WTC11 (cell line): ENCODE results near the gene ZNF236. TPM values are rescaled to one million over a fixed set of nuclear protein-coding genes. Genes with fewer than 3 reads are reported as not detected.

Source experiments
- ATAC-seq: fragments of 200-7000 bp; cut with Tn5 transposase; 2 replicates; pipeline ENCODE4 v1.10.0; 2021; ENCODE audit warnings: mild to moderate bottlenecking, moderate library complexity
- CTCF ChIA-PET: fragments of 300-600 bp; sonication (Branson Sonifier 250); formaldehyde crosslinking; loops from one replicate; lab custom pipeline; 2021; ENCODE audit warnings: antibody characterized with exemption; lab: Charles Lee
- POLR2A ChIA-PET: fragments of 350-600 bp; sonication (Branson Sonifier 250); formaldehyde crosslinking; loops from one replicate; lab custom pipeline; 2021; ENCODE audit warnings: antibody characterized with exemption; lab: Charles Lee
- DNase-seq: peaks from one replicate; pipeline ENCODE4 v3.0.0; 2021; ENCODE audit warnings: low spot score
- H3K27ac Mint-ChIP-seq: 2 replicates; pipeline ENCODE4 v1.8.0; 2021; ENCODE audit warnings: mixed read lengths
- H3K27me3 Mint-ChIP-seq: 2 replicates; pipeline ENCODE4 v1.8.0; 2021; ENCODE audit warnings: low read depth, mild to moderate bottlenecking, moderate library complexity, mixed read lengths
- H3K36me3 Mint-ChIP-seq: 2 replicates; pipeline ENCODE4 v1.8.0; 2021; ENCODE audit warnings: mixed read lengths
- H3K4me1 Mint-ChIP-seq: 2 replicates; pipeline ENCODE4 v1.8.0; 2022; ENCODE audit warnings: mixed read lengths
- H3K4me3 Mint-ChIP-seq: 2 replicates; pipeline ENCODE4 v1.8.0; 2021; ENCODE audit warnings: mild to moderate bottlenecking, moderate library complexity, mixed read lengths
- H3K9me3 Mint-ChIP-seq: 2 replicates; pipeline ENCODE4 v1.8.0; 2021; ENCODE audit warnings: mixed read lengths
- CREM ChIP-seq: sonication (generic); formaldehyde crosslinking; IDR thresholded peaks from 2 replicates; pipeline ENCODE4 v1.8.1; 2022; ENCODE audit warnings: mild to moderate bottlenecking, missing genetic modification reagents, moderate library complexity
- ELF4 ChIP-seq: sonication (generic); formaldehyde crosslinking; IDR thresholded peaks from 2 replicates; pipeline ENCODE4 v1.8.1; 2022; ENCODE audit warnings: low read depth, mild to moderate bottlenecking, moderate library complexity, missing genetic modification reagents
- EMX1 ChIP-seq: fragments of 250-450 bp; sonication (Bioruptor Pico); IDR thresholded peaks from 2 replicates; pipeline ENCODE4 v1.8.0; 2021; ENCODE audit warnings: mild to moderate bottlenecking
- ETV6 ChIP-seq: sonication (generic); formaldehyde crosslinking; IDR thresholded peaks from 2 replicates; pipeline ENCODE4 v1.8.1; 2022; ENCODE audit warnings: mild to moderate bottlenecking, missing genetic modification reagents
- FOXP1 ChIP-seq: sonication (generic); formaldehyde crosslinking; IDR thresholded peaks from 2 replicates; pipeline ENCODE4 v1.8.0; 2022; ENCODE audit warnings: missing genetic modification reagents, mild to moderate bottlenecking, moderate library complexity, borderline replicate concordance
- GABPB1 ChIP-seq: sonication (generic); formaldehyde crosslinking; IDR thresholded peaks from 2 replicates; pipeline ENCODE4 v1.8.1; 2023; ENCODE audit warnings: mild to moderate bottlenecking, missing genetic modification reagents
- KAT7 ChIP-seq: sonication (generic); formaldehyde crosslinking; IDR thresholded peaks from 2 replicates; pipeline ENCODE4 v1.8.1; 2023; ENCODE audit warnings: missing genetic modification reagents, mild to moderate bottlenecking, borderline replicate concordance
- MYBL2 ChIP-seq: sonication (generic); formaldehyde crosslinking; IDR thresholded peaks from 2 replicates; pipeline ENCODE4 v1.8.1; 2023; ENCODE audit warnings: mild to moderate bottlenecking, moderate library complexity, missing genetic modification reagents
- NFE2L1 ChIP-seq: sonication (generic); formaldehyde crosslinking; IDR thresholded peaks from 2 replicates; pipeline ENCODE4 v1.8.1; 2023; ENCODE audit warnings: missing genetic modification reagents
- NR1H2 ChIP-seq: sonication (generic); formaldehyde crosslinking; IDR thresholded peaks from 2 replicates; pipeline ENCODE4 v1.9.0; 2021; ENCODE audit warnings: mild to moderate bottlenecking, moderate library complexity, missing genetic modification reagents
- NR2C2 ChIP-seq: sonication (generic); formaldehyde crosslinking; IDR thresholded peaks from 2 replicates; pipeline ENCODE4 v1.8.0; 2022; ENCODE audit warnings: mild to moderate bottlenecking, missing genetic modification reagents
- SOX15 ChIP-seq: fragments of 250-450 bp; sonication (Bioruptor Pico); IDR thresholded peaks from 2 replicates; pipeline ENCODE4 v1.9.0; 2021; ENCODE audit warnings: mild to moderate bottlenecking
- total RNA-seq: library from RNA; stranded (reverse); gene quantifications from 3 replicates; pipeline ENCODE4 v1.2.3, GENCODE V29; 2021
- TF ChIP-seq, protein P1 (sequence below): sonication (generic); formaldehyde crosslinking; IDR thresholded peaks from 2 replicates; pipeline ENCODE4 v1.8.1; 2022; ENCODE audit warnings: low read depth, mild to moderate bottlenecking, moderate library complexity, missing genetic modification reagents, borderline replicate concordance
- TF ChIP-seq, protein P2 (sequence below): sonication (generic); formaldehyde crosslinking; IDR thresholded peaks from 2 replicates; pipeline ENCODE4 v1.8.0; 2023; ENCODE audit warnings: missing genetic modification reagents
- TF ChIP-seq, protein P3 (sequence below): sonication (generic); formaldehyde crosslinking; IDR thresholded peaks from 2 replicates; pipeline ENCODE4 v1.8.1; 2023; ENCODE audit warnings: mild to moderate bottlenecking, moderate library complexity, missing genetic modification reagents
- TF ChIP-seq, protein P4 (sequence below): fragments of 250-450 bp; sonication (Bioruptor Pico); IDR thresholded peaks from 2 replicates; pipeline ENCODE4 v2.1.2; 2022; ENCODE audit warnings: mild to moderate bottlenecking, moderate library complexity
- TF ChIP-seq, protein P5 (sequence below): fragments of 250-450 bp; sonication (Bioruptor Pico); IDR thresholded peaks from 2 replicates; pipeline ENCODE4 v1.8.0; 2021; ENCODE audit warnings: mild to moderate bottlenecking
- TF ChIP-seq, protein P6 (sequence below): sonication (generic); formaldehyde crosslinking; conservative IDR thresholded peaks from 2 replicates; pipeline ENCODE4 v1.8.1; 2023; ENCODE audit warnings: mild to moderate bottlenecking, low read depth, missing genetic modification reagents, moderate library complexity
- TF ChIP-seq, protein P7 (sequence below): sonication (generic); formaldehyde crosslinking; IDR thresholded peaks from 2 replicates; pipeline ENCODE4 v1.8.1; 2023; ENCODE audit warnings: mild to moderate bottlenecking, missing genetic modification reagents
- TF ChIP-seq, protein P8 (sequence below): fragments of 250-450 bp; sonication (Bioruptor Pico); IDR thresholded peaks from 2 replicates; pipeline ENCODE4 v1.9.0; 2021; ENCODE audit warnings: moderate library complexity, mild to moderate bottlenecking, inconsistent platforms, borderline replicate concordance
- TF ChIP-seq, protein P9 (sequence below): sonication (generic); formaldehyde crosslinking; IDR thresholded peaks from 2 replicates; pipeline ENCODE4 v1.8.1; 2023; ENCODE audit warnings: mild to moderate bottlenecking, missing genetic modification reagents, moderate library complexity
- TF ChIP-seq, protein P10 (sequence below): sonication (generic); formaldehyde crosslinking; IDR thresholded peaks from 2 replicates; pipeline ENCODE4 v1.8.1; 2022; ENCODE audit warnings: low read depth, missing genetic modification reagents, borderline replicate concordance
- TF ChIP-seq, protein P11 (sequence below): fragments of 250-450 bp; sonication (Bioruptor Pico); IDR thresholded peaks from 2 replicates; pipeline ENCODE4 v1.9.0; 2021; ENCODE audit warnings: mild to moderate bottlenecking

The ZNF236 gene
- total RNA-seq, 1 experiment from 2014 or later = 19.9 TPM

DNA sequence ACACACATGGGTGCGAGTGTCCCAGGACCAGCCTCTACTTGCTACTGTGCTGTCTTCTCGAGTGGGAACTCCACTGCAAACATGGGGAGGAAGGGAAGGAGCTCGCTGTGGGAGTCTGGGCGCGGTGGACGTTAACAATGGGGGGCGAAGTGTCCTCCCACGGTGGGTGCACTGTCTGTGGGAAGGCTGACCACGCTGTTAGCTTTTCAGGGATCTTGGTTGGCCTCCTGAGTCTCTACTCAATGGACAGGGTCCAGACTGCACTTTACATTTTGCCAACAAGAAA is 163.5 kb downstream of the ZNF236 start (continued):
- TF ChIP-seq, protein P1, sequence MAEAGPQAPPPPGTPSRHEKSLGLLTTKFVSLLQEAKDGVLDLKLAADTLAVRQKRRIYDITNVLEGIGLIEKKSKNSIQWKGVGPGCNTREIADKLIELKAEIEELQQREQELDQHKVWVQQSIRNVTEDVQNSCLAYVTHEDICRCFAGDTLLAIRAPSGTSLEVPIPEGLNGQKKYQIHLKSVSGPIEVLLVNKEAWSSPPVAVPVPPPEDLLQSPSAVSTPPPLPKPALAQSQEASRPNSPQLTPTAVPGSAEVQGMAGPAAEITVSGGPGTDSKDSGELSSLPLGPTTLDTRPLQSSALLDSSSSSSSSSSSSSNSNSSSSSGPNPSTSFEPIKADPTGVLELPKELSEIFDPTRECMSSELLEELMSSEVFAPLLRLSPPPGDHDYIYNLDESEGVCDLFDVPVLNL (CRISPR knock-in tag) = no peak
- TF ChIP-seq CREM = no peak
- TF ChIP-seq, protein P2, sequence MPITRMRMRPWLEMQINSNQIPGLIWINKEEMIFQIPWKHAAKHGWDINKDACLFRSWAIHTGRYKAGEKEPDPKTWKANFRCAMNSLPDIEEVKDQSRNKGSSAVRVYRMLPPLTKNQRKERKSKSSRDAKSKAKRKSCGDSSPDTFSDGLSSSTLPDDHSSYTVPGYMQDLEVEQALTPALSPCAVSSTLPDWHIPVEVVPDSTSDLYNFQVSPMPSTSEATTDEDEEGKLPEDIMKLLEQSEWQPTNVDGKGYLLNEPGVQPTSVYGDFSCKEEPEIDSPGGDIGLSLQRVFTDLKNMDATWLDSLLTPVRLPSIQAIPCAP (CRISPR knock-in tag) = no peak
- TF ChIP-seq NR1H2 (CRISPR knock-in tag) = no peak
- TF ChIP-seq, protein P3, sequence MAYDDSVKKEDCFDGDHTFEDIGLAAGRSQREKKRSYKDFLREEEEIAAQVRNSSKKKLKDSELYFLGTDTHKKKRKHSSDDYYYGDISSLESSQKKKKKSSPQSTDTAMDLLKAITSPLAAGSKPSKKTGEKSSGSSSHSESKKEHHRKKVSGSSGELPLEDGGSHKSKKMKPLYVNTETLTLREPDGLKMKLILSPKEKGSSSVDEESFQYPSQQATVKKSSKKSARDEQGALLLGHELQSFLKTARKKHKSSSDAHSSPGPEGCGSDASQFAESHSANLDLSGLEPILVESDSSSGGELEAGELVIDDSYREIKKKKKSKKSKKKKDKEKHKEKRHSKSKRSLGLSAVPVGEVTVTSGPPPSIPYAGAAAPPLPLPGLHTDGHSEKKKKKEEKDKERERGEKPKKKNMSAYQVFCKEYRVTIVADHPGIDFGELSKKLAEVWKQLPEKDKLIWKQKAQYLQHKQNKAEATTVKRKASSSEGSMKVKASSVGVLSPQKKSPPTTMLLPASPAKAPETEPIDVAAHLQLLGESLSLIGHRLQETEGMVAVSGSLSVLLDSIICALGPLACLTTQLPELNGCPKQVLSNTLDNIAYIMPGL (CRISPR knock-in tag) = no peak

DNA sequence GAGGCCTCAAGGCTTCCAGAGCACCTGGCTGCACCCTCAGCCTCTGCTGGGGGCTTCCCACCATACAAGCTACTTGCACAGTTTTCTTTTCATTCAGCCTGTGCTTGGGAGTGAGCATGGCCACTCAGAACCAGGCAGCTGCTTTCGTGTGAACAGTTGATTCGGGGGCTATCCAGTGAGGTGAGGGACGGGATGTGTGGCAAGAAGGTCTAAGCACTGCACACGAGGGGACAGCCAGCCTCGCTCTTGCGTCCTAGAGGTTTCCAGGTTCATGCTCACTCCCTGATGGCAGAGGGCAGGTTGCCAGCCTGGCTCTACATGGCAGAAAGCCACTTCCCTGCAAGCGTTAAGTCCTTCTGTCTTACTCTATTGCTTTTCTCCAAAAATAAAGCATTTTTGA is 164.0 kb downstream of the ZNF236 start:
- H3K4me3 Mint-ChIP-seq = no peak overlapping the region
- H3K4me1 Mint-ChIP-seq = peaks cover 33% of the 10 kb centered on the region
- H3K27ac Mint-ChIP-seq = no peak overlapping the region
- POLR2A ChIA-PET = no interaction called here
- no peaks in the 10 kb centered on the region; the same call in 1 of the 2 replicates for H3K27me3 Mint-ChIP-seq
- ATAC-seq = no peak
- no peaks in the 10 kb centered on the region for H3K9me3 Mint-ChIP-seq
- H3K36me3 Mint-ChIP-seq = no peaks in the 10 kb centered on the region
- CTCF ChIA-PET = interaction anchor here (0.7 to 7.0 kb wide), 4 partner anchors 13 to 112 kb away, joined by 3 to 67 read pairs (median 4); no protein-coding TSS in a partner anchor
- no peak for DNase-seq
- TF ChIP-seq, protein P4, sequence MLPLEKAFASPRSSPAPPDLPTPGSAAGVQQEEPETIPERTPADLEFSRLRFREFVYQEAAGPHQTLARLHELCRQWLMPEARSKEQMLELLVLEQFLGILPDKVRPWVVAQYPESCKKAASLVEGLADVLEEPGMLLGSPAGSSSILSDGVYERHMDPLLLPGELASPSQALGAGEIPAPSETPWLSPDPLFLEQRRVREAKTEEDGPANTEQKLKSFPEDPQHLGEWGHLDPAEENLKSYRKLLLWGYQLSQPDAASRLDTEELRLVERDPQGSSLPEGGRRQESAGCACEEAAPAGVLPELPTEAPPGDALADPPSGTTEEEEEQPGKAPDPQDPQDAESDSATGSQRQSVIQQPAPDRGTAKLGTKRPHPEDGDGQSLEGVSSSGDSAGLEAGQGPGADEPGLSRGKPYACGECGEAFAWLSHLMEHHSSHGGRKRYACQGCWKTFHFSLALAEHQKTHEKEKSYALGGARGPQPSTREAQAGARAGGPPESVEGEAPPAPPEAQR (CRISPR knock-in tag) = no peak
- no peak for TF ChIP-seq ELF4
- TF ChIP-seq, protein P5, sequence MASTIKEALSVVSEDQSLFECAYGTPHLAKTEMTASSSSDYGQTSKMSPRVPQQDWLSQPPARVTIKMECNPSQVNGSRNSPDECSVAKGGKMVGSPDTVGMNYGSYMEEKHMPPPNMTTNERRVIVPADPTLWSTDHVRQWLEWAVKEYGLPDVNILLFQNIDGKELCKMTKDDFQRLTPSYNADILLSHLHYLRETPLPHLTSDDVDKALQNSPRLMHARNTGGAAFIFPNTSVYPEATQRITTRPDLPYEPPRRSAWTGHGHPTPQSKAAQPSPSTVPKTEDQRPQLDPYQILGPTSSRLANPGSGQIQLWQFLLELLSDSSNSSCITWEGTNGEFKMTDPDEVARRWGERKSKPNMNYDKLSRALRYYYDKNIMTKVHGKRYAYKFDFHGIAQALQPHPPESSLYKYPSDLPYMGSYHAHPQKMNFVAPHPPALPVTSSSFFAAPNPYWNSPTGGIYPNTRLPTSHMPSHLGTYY (CRISPR knock-in tag) = no peak
- TF ChIP-seq KAT7 = no peak
- no peak for TF ChIP-seq NFE2L1 (CRISPR knock-in tag)
- TF ChIP-seq, protein P6, sequence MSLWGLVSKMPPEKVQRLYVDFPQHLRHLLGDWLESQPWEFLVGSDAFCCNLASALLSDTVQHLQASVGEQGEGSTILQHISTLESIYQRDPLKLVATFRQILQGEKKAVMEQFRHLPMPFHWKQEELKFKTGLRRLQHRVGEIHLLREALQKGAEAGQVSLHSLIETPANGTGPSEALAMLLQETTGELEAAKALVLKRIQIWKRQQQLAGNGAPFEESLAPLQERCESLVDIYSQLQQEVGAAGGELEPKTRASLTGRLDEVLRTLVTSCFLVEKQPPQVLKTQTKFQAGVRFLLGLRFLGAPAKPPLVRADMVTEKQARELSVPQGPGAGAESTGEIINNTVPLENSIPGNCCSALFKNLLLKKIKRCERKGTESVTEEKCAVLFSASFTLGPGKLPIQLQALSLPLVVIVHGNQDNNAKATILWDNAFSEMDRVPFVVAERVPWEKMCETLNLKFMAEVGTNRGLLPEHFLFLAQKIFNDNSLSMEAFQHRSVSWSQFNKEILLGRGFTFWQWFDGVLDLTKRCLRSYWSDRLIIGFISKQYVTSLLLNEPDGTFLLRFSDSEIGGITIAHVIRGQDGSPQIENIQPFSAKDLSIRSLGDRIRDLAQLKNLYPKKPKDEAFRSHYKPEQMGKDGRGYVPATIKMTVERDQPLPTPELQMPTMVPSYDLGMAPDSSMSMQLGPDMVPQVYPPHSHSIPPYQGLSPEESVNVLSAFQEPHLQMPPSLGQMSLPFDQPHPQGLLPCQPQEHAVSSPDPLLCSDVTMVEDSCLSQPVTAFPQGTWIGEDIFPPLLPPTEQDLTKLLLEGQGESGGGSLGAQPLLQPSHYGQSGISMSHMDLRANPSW (CRISPR knock-in tag) = no peak
- no peak for TF ChIP-seq NR2C2 (CRISPR knock-in tag)
- TF ChIP-seq EMX1 (CRISPR knock-in tag) = no peak
- TF ChIP-seq, protein P7, sequence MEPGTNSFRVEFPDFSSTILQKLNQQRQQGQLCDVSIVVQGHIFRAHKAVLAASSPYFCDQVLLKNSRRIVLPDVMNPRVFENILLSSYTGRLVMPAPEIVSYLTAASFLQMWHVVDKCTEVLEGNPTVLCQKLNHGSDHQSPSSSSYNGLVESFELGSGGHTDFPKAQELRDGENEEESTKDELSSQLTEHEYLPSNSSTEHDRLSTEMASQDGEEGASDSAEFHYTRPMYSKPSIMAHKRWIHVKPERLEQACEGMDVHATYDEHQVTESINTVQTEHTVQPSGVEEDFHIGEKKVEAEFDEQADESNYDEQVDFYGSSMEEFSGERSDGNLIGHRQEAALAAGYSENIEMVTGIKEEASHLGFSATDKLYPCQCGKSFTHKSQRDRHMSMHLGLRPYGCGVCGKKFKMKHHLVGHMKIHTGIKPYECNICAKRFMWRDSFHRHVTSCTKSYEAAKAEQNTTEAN (CRISPR knock-in tag) = no peak
- TF ChIP-seq, protein P8, sequence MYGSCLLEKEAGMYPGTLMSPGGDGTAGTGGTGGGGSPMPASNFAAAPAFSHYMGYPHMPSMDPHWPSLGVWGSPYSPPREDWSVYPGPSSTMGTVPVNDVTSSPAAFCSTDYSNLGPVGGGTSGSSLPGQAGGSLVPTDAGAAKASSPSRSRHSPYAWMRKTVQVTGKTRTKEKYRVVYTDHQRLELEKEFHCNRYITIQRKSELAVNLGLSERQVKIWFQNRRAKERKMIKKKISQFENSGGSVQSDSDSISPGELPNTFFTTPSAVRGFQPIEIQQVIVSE (CRISPR knock-in tag) = no peak
- TF ChIP-seq, protein P9, sequence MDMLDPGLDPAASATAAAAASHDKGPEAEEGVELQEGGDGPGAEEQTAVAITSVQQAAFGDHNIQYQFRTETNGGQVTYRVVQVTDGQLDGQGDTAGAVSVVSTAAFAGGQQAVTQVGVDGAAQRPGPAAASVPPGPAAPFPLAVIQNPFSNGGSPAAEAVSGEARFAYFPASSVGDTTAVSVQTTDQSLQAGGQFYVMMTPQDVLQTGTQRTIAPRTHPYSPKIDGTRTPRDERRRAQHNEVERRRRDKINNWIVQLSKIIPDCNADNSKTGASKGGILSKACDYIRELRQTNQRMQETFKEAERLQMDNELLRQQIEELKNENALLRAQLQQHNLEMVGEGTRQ (CRISPR knock-in tag) = no peak
- TF ChIP-seq, protein P10, sequence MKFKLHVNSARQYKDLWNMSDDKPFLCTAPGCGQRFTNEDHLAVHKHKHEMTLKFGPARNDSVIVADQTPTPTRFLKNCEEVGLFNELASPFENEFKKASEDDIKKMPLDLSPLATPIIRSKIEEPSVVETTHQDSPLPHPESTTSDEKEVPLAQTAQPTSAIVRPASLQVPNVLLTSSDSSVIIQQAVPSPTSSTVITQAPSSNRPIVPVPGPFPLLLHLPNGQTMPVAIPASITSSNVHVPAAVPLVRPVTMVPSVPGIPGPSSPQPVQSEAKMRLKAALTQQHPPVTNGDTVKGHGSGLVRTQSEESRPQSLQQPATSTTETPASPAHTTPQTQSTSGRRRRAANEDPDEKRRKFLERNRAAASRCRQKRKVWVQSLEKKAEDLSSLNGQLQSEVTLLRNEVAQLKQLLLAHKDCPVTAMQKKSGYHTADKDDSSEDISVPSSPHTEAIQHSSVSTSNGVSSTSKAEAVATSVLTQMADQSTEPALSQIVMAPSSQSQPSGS (CRISPR knock-in tag) = no peak
- TF ChIP-seq, protein P11, sequence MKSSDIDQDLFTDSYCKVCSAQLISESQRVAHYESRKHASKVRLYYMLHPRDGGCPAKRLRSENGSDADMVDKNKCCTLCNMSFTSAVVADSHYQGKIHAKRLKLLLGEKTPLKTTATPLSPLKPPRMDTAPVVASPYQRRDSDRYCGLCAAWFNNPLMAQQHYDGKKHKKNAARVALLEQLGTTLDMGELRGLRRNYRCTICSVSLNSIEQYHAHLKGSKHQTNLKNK (CRISPR knock-in tag) = no peak
- TF ChIP-seq FOXP1 (CRISPR knock-in tag) = no peak
- TF ChIP-seq MYBL2 = no peak
- no peak for TF ChIP-seq GABPB1 (CRISPR knock-in tag)
- TF ChIP-seq ETV6 (CRISPR knock-in tag) = no peak
- TF ChIP-seq SOX15 (CRISPR knock-in tag) = no peak
